H9 (cell line): ENCODE measurements around the gene PDZD2. TPM values are rescaled to one million over a fixed set of nuclear protein-coding genes. Genes with fewer than 3 reads are reported as not detected.

ENCODE experiments used
- DNase-seq: peaks from one replicate; pipeline ENCODE4 v3.0.0-alpha.2; 2017
- H2AFZ ChIP-seq: one replicate; pipeline ENCODE4 v1.6.1; 2013; ENCODE audit warnings: mild to moderate bottlenecking, low read length, control low read depth, moderate library complexity
- H2AK5ac ChIP-seq: 2 replicates; pipeline ENCODE4 v1.6.1; 2013; ENCODE audit warnings: low read length, control low read depth, mixed read lengths; ENCODE audit not compliant: insufficient read length
- H2BK120ac ChIP-seq: one replicate; pipeline ENCODE4 v1.6.1; 2013; ENCODE audit warnings: low read depth, mild to moderate bottlenecking, low read length, control low read depth, inconsistent platforms; ENCODE audit not compliant: poor library complexity, severe bottlenecking
- H2BK12ac ChIP-seq: 2 replicates; pipeline ENCODE4 v1.6.1; 2013; ENCODE audit warnings: low read length, control low read depth, mixed read lengths, low read depth; ENCODE audit not compliant: insufficient read length
- H2BK15ac ChIP-seq: 2 replicates; pipeline ENCODE4 v1.6.1; 2013; ENCODE audit warnings: low read depth, low read length, control low read depth
- H2BK20ac ChIP-seq: one replicate; pipeline ENCODE4 v1.6.1; 2013; ENCODE audit warnings: low read depth, mild to moderate bottlenecking, low read length, control low read depth, inconsistent platforms; ENCODE audit not compliant: poor library complexity, severe bottlenecking
- H2BK5ac ChIP-seq: 2 replicates; pipeline ENCODE4 v1.6.1; 2013; ENCODE audit warnings: low read length, control low read depth, mixed read lengths; ENCODE audit not compliant: insufficient read length
- H3K14ac ChIP-seq: 2 replicates; pipeline ENCODE4 v1.6.1; 2013; ENCODE audit warnings: low read length, control low read depth; ENCODE audit not compliant: insufficient read depth
- H3K18ac ChIP-seq: 2 replicates; pipeline ENCODE4 v1.6.1; 2013; ENCODE audit warnings: low read depth, mild to moderate bottlenecking, mixed read lengths, low read length, control low read depth; ENCODE audit not compliant: insufficient read length
- H3K23ac ChIP-seq: 2 replicates; pipeline ENCODE4 v1.6.1; 2013; ENCODE audit warnings: low read length, control low read depth, mixed read lengths, low read depth; ENCODE audit not compliant: insufficient read length
- H3K23me2 ChIP-seq: 2 replicates; pipeline ENCODE4 v1.6.1; 2013; ENCODE audit warnings: low read depth, mild to moderate bottlenecking, mixed read lengths, low read length, control low read depth; ENCODE audit not compliant: insufficient read length, poor library complexity, severe bottlenecking
- H3K27ac ChIP-seq: 2 replicates; pipeline ENCODE4 v1.5.1; 2013; ENCODE audit warnings: low read length, control low read depth, mixed read lengths, low read depth; ENCODE audit not compliant: insufficient read length
- H3K27me3 ChIP-seq: 2 replicates; pipeline ENCODE4 v1.6.1; 2013; ENCODE audit warnings: low read length, control low read depth, inconsistent platforms; ENCODE audit not compliant: insufficient read depth
- H3K4ac ChIP-seq: 2 replicates; pipeline ENCODE4 v1.6.1; 2013; ENCODE audit warnings: low read depth, mild to moderate bottlenecking, control low read depth, inconsistent platforms, low read length, moderate library complexity
- H3K4me1 ChIP-seq: 2 replicates; pipeline ENCODE4 v1.6.1; 2013; ENCODE audit warnings: low read length, control low read depth, inconsistent platforms; ENCODE audit not compliant: insufficient read depth
- H3K4me2 ChIP-seq: 2 replicates; pipeline ENCODE4 v1.6.1; 2013; ENCODE audit warnings: low read length, control low read depth, mixed read lengths; ENCODE audit not compliant: insufficient read length, insufficient read depth
- H3K56ac ChIP-seq: 2 replicates; pipeline ENCODE4 v1.6.1; 2013; ENCODE audit warnings: low read depth, mild to moderate bottlenecking, mixed read lengths, low read length, control low read depth; ENCODE audit not compliant: insufficient read length
- H3K79me1 ChIP-seq: 2 replicates; pipeline ENCODE4 v1.6.1; 2013; ENCODE audit warnings: low read depth, mild to moderate bottlenecking, moderate library complexity, low read length, control low read depth, inconsistent platforms; ENCODE audit not compliant: insufficient read depth, poor library complexity, severe bottlenecking
- H3K79me2 ChIP-seq: 2 replicates; pipeline ENCODE4 v1.6.1; 2013; ENCODE audit warnings: low read length, control low read depth, inconsistent platforms; ENCODE audit not compliant: insufficient read depth
- H3K9ac ChIP-seq: 2 replicates; pipeline ENCODE4 v1.6.1; 2013; ENCODE audit warnings: low read length, control low read depth, mixed read lengths; ENCODE audit not compliant: insufficient read length; ENCODE audit errors: extremely low read depth
- H3K9me3 ChIP-seq: one replicate; pipeline ENCODE4 v1.6.1; 2013; ENCODE audit warnings: low read depth, low read length, inconsistent platforms; ENCODE audit not compliant: control insufficient read depth
- H3T11ph ChIP-seq: one replicate; pipeline ENCODE4 v1.6.1; 2013; ENCODE audit warnings: mild to moderate bottlenecking, low read length, control low read depth, inconsistent platforms
- H4K20me1 ChIP-seq: one replicate; pipeline ENCODE4 v1.6.1; 2013; ENCODE audit not compliant: control insufficient read depth, insufficient read length, insufficient read depth
- H4K5ac ChIP-seq: 2 replicates; pipeline ENCODE4 v1.6.1; 2013; ENCODE audit warnings: low read depth, mild to moderate bottlenecking, mixed read lengths, low read length, control low read depth; ENCODE audit not compliant: insufficient read length
- H4K8ac ChIP-seq: replicated peaks from 2 replicates; pipeline ENCODE4 v1.6.1; 2013; ENCODE audit warnings: low read length, control low read depth, mixed read lengths, low read depth; ENCODE audit not compliant: insufficient read length
- H4K91ac ChIP-seq: 2 replicates; pipeline ENCODE4 v1.6.1; 2013; ENCODE audit warnings: low read depth, mild to moderate bottlenecking, moderate library complexity, mixed read lengths, low read length, control low read depth; ENCODE audit not compliant: insufficient read length
- H3K27ac Mint-ChIP-seq, 3 experiments: 2 replicates in 2 of 3; 3 replicates in 1 of 3; pipeline ENCODE4 v1.8.0; 2020 to 2021; ENCODE audit warnings: mixed read lengths in 3 of 3, mild to moderate bottlenecking in 1 of 3, moderate library complexity in 1 of 3
- H3K27me3 Mint-ChIP-seq: 2 replicates; pipeline ENCODE4 v1.8.0; 2021; ENCODE audit warnings: low read depth, mild to moderate bottlenecking, moderate library complexity, mixed read lengths
- H3K36me3 Mint-ChIP-seq, 3 experiments: 2 replicates in 2 of 3; 3 replicates in 1 of 3; pipeline ENCODE4 v1.8.0; 2020 to 2021; ENCODE audit warnings: low read depth in 3 of 3, mixed read lengths in 3 of 3; ENCODE audit not compliant: insufficient read depth in 1 of 3
- H3K4me1 Mint-ChIP-seq, 2 experiments: 2 replicates each; pipeline ENCODE4 v1.8.0; 2020; ENCODE audit warnings: mixed read lengths in 2 of 2
- H3K4me3 Mint-ChIP-seq, 2 experiments: 2 replicates in 1 of 2; 3 replicates in 1 of 2; pipeline ENCODE4 v1.8.0; 2020 to 2021; ENCODE audit warnings: mild to moderate bottlenecking in 2 of 2, mixed read lengths in 2 of 2, moderate library complexity in 1 of 2
- H3K9me3 Mint-ChIP-seq, 2 experiments: 2 replicates in 1 of 2; 3 replicates in 1 of 2; pipeline ENCODE4 v1.8.0; 2020; ENCODE audit warnings: mild to moderate bottlenecking in 2 of 2, mixed read lengths in 2 of 2, moderate library complexity in 1 of 2
- CTCF ChIP-seq: fragments of 200-600 bp; sonication (generic); conservative IDR thresholded peaks from 3 replicates; pipeline ENCODE4 v1.8.0; 2021; ENCODE audit warnings: antibody characterized with exemption, mild to moderate bottlenecking
- WGBS: extraction: QIAGEN DNeasy Blood & Tissue Kit; methylation state at CpG from one replicate; pipeline ENCODE4 v1.1.7; 2013; ENCODE audit warnings: missing lambda C conversion rate, low lambda C conversion rate, mixed read lengths; ENCODE audit not compliant: insufficient read length; ENCODE audit errors: extremely low coverage; 5-methylcytosine and 5-hydroxymethylcytosine counted together
- total RNA-seq: library from RNA; stranded (reverse); gene quantifications from 2 replicates; pipeline ENCODE4 v1.2.1, GENCODE V29; 2021

PDZD2 gene
- total RNA-seq, 1 experiment from 2014 or later, result 9.9 TPM

GRCh38 chr5:31786090-31786631 lies 147.2 kb downstream of the PDZD2 start:
- Histone ChIP-seq H4K91ac (no peak overlapping the region), H3T11ph (no peak overlapping the region), H2AK5ac (no peak overlapping the region), H3K27me3 (no peaks in the 10 kb centered on the region), H3K23ac (no peak overlapping the region), H3K4me1 (no peaks in the 10 kb centered on the region), H3K27ac (no peak overlapping the region), H3K23me2 (no peaks in the 10 kb centered on the region), H3K56ac (no peak overlapping the region), H3K9me3 (no peaks in the 10 kb centered on the region), H2BK15ac (no peak overlapping the region), H4K20me1 (no peaks in the 10 kb centered on the region), H3K79me1 (no peaks in the 10 kb centered on the region), H3K9ac (no peak overlapping the region), H3K18ac (no peak overlapping the region), H3K4me2 (no peak overlapping the region), H2BK20ac (no peak overlapping the region), H2BK120ac (no peak overlapping the region), H3K4ac (no peak overlapping the region), H4K8ac (no peak overlapping the region), H3K79me2 (no peaks in the 10 kb centered on the region), H4K5ac (no peak overlapping the region), H2AFZ (no peak overlapping the region), H2BK5ac (no peak overlapping the region), H2BK12ac (no peak overlapping the region), H3K14ac (no peak overlapping the region)
- no peak for DNase-seq
- H3K27ac Mint-ChIP-seq, result no peak overlapping the region
- WGBS, result no CpG with 5 or more reads among the region's 3 CpGs
- no peaks in the 10 kb centered on the region for H3K27me3 Mint-ChIP-seq
- H3K4me1 Mint-ChIP-seq, result peaks cover 10 to 11% of the 10 kb centered on the region in 2 experiments
- no peak overlapping the region for H3K4me3 Mint-ChIP-seq
- TF ChIP-seq CTCF, result no peak
- H3K36me3 Mint-ChIP-seq, result no peaks in the 10 kb centered on the region
- H3K9me3 Mint-ChIP-seq, result no peaks in the 10 kb centered on the region; a peak in 1 of 5 replicates
